K562 (cell line): Measurements from ENCODE around the gene MVK. TPM values are rescaled to one million over a fixed set of nuclear protein-coding genes. Genes with fewer than 3 reads are reported as not detected.

Source experiments
- EP300 ChIP-seq: IDR thresholded peaks from 2 replicates; pipeline ENCODE4 v1.6.1; 2012; ENCODE audit warnings: low read length, improper control_type of control experiment
- OTX1 ChIP-seq: fragments of 450-650 bp; formaldehyde crosslinking; IDR thresholded peaks from 2 replicates; pipeline ENCODE4 v1.4.0; 2022; ENCODE audit warnings: mild to moderate bottlenecking
- RBM39 ChIP-seq: fragments of 200-400 bp; formaldehyde crosslinking; optimal IDR thresholded peaks from 2 replicates; pipeline ENCODE3; 2018; ENCODE audit warnings: low read depth, low read length
- UBTF ChIP-seq, 2 experiments: IDR thresholded peaks; 2 replicates each; pipeline ENCODE4 v1.6.1; 2012; ENCODE audit warnings: improper control_type of control experiment in 2 of 2, low read depth in 2 of 2, low read length in 2 of 2, borderline replicate concordance in 1 of 2
- ZFP36 ChIP-seq: fragments of 150-350 bp; IDR thresholded peaks from 2 replicates; pipeline ENCODE4 v1.6.1; 2018; ENCODE audit warnings: low read length, low read depth; ENCODE audit not compliant: partially characterized antibody
- ZZZ3 ChIP-seq: fragments of 450-650 bp; IDR thresholded peaks from 2 replicates; pipeline ENCODE4 v1.6.1; 2016; ENCODE audit warnings: antibody characterized with exemption, mild to moderate bottlenecking, moderate library complexity
- polyA plus RNA-seq, 8 experiments: library from polyadenylated mRNA; depleted of rRNA in 4 of 8; stranded (reverse) in 5 of 8; unstranded in 3 of 8; fragments of >200 nt; fragmentation: Nextera tagmentation in 2 of 8; fragmentation: Illumina TruSeq in 1 of 8; extraction: Ambion mirVana in 2 of 8; extraction: Trizol in 1 of 8; gene quantifications; 2 replicates each; pipeline versions ENCODE4 v1.2.1 to v1.2.3, GENCODE V29; 2011 to 2014; ENCODE audit warnings: inconsistent platforms in 1 of 8, missing spikeins in 1 of 8
- total RNA-seq, 7 experiments: library from RNA; depleted of rRNA in 6 of 7; stranded (reverse); fragments of >200 nt in 6 of 7; fragmentation: Illumina TruSeq in 2 of 7; extraction: Trizol in 2 of 7; gene quantifications; 2 replicates each; pipeline versions ENCODE4 v1.2.1 to v1.2.3, GENCODE V29; 2011 to 2021; ENCODE audit warnings: low replicate concordance in 1 of 7
- TF ChIP-seq, protein P1 (sequence below): fragments of 250-450 bp; sonication (Bioruptor Pico); IDR thresholded peaks from 2 replicates; pipeline ENCODE4 v1.5.0; 2021; ENCODE audit warnings: mild to moderate bottlenecking, moderate library complexity
- TF ChIP-seq, protein P2 (sequence below): fragments of 450-650 bp; IDR thresholded peaks from 2 replicates; pipeline ENCODE4 v1.6.1; 2016; ENCODE audit warnings: low read depth
- TF ChIP-seq, protein P3 (sequence below): fragments of 450-650 bp; formaldehyde crosslinking; IDR thresholded peaks from 2 replicates; pipeline ENCODE4 v1.4.0; 2020; ENCODE audit warnings: mild to moderate bottlenecking, moderate library complexity

Gene MVK
- total and polyA plus RNA-seq, 9 of the 15 experiments (the other 6 are each of a cell fraction or from before 2014, with no cell fraction given): 0.41 to 33.6 (median 18.8) TPM

- TF ChIP-seq, protein P1, sequence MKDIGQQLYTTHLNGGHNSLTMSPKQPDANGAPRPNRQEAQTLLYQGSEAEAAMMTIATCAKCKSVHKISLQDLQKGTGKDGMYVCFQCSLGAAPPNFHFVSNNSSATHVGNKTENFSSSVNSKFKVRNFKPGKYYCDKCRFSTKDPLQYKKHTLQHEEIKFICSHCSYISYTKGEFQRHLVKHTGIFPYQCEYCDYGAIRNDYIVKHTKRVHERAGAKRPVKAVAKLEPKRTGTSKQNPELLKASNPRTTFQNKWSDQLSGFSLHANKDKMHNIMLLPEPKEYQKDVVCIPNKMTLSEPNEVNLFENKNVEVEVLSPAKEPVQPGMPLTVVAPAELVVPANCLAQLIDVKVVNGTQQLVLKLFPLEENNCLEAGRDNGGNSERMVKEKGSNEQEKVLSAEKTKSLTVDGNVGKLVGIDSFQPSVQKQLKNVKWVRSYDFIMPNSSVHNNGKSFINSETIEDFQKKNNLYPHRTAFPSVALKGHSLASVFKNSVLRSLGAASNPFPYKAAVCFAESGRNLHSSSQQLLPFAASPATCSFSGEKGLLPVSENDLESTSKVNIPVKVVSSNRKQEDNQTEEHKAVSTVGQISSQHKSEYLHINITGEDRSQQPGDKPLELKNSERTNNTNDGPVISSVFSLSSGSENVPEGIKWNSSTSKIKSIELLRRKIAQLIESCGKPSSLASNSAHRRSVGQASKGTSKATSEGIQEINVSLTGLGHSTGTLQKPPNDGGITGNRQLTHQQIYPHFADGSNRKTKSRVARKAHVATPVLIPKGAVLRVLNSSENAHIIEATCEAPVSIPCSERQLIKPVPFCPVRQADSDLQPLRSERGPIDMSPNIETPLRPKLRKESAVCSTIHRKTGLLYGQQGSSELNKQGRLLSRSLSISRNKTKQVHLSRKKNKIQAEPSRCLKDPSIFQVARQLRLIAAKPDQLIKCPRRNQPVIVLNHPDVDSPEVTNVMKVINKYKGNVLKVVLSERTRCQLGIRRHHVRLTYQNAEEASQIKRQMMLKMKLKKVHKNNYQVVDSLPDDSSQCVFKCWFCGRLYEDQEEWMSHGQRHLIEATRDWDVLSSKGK (CRISPR knock-in tag): no peak
- TF ChIP-seq OTX1 (no peak), ZZZ3 (no peak), UBTF (IDR thresholded peaks at IDR 0.05; ENCODE audit: borderline replicate concordance in 1 of 2, low read depth in 2 of 2, low read length in 2 of 2) (no peak), RBM39 (no peak), ZFP36 (no peak), EP300 (no peak)
- TF ChIP-seq, protein P2, sequence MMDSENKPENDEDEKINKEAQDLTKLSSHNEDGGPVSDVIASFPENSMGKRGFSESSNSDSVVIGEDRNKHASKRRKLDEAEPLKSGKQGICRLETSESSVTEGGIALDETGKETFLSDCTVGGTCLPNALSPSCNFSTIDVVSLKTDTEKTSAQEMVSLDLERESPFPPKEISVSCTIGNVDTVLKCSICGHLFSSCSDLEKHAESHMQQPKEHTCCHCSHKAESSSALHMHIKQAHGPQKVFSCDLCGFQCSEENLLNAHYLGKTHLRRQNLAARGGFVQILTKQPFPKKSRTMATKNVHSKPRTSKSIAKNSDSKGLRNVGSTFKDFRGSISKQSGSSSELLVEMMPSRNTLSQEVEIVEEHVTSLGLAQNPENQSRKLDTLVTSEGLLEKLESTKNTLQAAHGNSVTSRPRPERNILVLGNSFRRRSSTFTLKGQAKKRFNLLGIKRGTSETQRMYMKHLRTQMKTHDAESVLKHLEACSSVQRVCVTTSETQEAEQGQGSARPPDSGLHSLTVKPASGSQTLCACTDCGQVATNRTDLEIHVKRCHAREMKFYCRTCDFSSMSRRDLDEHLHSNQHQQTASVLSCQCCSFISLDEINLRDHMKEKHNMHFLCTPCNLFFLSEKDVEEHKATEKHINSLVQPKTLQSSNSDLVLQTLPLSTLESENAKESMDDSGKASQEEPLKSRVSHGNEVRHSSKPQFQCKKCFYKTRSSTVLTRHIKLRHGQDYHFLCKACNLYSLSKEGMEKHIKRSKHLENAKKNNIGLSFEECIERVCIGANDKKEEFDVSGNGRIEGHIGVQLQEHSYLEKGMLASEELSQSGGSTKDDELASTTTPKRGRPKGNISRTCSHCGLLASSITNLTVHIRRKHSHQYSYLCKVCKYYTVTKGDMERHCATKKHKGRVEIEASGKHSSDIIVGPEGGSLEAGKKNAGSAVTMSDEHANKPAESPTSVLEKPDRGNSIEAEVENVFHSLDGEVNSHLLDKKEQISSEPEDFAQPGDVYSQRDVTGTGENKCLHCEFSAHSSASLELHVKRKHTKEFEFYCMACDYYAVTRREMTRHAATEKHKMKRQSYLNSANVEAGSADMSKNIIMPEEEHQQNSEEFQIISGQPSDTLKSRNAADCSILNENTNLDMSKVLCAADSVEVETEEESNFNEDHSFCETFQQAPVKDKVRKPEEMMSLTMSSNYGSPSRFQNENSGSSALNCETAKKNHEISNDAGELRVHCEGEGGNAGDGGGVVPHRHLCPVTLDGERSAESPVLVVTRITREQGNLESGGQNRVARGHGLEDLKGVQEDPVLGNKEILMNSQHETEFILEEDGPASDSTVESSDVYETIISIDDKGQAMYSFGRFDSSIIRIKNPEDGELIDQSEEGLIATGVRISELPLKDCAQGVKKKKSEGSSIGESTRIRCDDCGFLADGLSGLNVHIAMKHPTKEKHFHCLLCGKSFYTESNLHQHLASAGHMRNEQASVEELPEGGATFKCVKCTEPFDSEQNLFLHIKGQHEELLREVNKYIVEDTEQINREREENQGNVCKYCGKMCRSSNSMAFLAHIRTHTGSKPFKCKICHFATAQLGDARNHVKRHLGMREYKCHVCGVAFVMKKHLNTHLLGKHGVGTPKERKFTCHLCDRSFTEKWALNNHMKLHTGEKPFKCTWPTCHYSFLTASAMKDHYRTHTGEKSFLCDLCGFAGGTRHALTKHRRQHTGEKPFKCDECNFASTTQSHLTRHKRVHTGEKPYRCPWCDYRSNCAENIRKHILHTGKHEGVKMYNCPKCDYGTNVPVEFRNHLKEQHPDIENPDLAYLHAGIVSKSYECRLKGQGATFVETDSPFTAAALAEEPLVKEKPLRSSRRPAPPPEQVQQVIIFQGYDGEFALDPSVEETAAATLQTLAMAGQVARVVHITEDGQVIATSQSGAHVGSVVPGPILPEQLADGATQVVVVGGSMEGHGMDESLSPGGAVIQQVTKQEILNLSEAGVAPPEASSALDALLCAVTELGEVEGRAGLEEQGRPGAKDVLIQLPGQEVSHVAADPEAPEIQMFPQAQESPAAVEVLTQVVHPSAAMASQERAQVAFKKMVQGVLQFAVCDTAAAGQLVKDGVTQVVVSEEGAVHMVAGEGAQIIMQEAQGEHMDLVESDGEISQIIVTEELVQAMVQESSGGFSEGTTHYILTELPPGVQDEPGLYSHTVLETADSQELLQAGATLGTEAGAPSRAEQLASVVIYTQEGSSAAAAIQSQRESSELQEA: no peak
- TF ChIP-seq, protein P3, sequence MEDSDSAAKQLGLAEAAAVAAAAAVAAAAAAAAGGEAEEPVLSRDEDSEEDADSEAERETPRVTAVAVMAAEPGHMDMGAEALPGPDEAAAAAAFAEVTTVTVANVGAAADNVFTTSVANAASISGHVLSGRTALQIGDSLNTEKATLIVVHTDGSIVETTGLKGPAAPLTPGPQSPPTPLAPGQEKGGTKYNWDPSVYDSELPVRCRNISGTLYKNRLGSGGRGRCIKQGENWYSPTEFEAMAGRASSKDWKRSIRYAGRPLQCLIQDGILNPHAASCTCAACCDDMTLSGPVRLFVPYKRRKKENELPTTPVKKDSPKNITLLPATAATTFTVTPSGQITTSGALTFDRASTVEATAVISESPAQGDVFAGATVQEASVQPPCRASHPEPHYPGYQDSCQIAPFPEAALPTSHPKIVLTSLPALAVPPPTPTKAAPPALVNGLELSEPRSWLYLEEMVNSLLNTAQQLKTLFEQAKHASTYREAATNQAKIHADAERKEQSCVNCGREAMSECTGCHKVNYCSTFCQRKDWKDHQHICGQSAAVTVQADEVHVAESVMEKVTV: peak; percentile 57
These were observed 24.3 kb downstream of the MVK start (continued) for GRCh38 chr12:109597795-109598427.
